HepG2 (cell line): ENCODE data around the gene TMEM135. TPM values are rescaled to one million over a fixed set of nuclear protein-coding genes. Genes with fewer than 3 reads are reported as not detected.

Experiments
- AHR ChIP-seq: IDR thresholded peaks from 2 replicates; pipeline ENCODE4 v1.6.1; 2018; ENCODE audit warnings: missing genetic modification reagents, missing compliant biosample characterization
- CEBPG ChIP-seq: IDR thresholded peaks from 2 replicates; pipeline ENCODE4 v1.6.1; 2016
- CENPX ChIP-seq: sonication (generic); formaldehyde crosslinking; IDR thresholded peaks from 2 replicates; pipeline ENCODE4 v1.9.0; 2021; ENCODE audit warnings: mild to moderate bottlenecking, missing genetic modification reagents, moderate library complexity
- EP300 ChIP-seq, 3 experiments: sonication (generic) in 1 of 3; formaldehyde crosslinking in 1 of 3; IDR thresholded peaks; 2 replicates each; pipeline versions ENCODE4 v1.5.1 to v1.6.1; 2011 to 2020; ENCODE audit warnings: low read depth in 2 of 3, low read length in 2 of 3, borderline replicate concordance in 1 of 3, improper control_type of control experiment in 1 of 3, mild to moderate bottlenecking in 1 of 3, missing genetic modification reagents in 1 of 3, moderate library complexity in 1 of 3
- FOXP4 ChIP-seq: sonication (generic); formaldehyde crosslinking; IDR thresholded peaks from 2 replicates; pipeline ENCODE4 v1.4.0; 2020; ENCODE audit warnings: missing genetic modification reagents
- HCFC1 ChIP-seq: fragments of 150-350 bp; IDR thresholded peaks from 2 replicates; pipeline ENCODE4 v1.6.1; 2014; ENCODE audit warnings: low read depth, low read length
- HOXA5 ChIP-seq: sonication (generic); formaldehyde crosslinking; IDR thresholded peaks from 2 replicates; pipeline ENCODE4 v1.4.0; 2020; ENCODE audit warnings: missing genetic modification reagents
- IKZF5 ChIP-seq: IDR thresholded peaks from 2 replicates; pipeline ENCODE4 v1.6.1; 2018; ENCODE audit warnings: missing genetic modification reagents, mild to moderate bottlenecking, missing compliant biosample characterization
- KDM5B ChIP-seq: sonication (generic); formaldehyde crosslinking; IDR thresholded peaks from 2 replicates; pipeline ENCODE4 v1.4.0; 2020; ENCODE audit warnings: missing genetic modification reagents, mild to moderate bottlenecking, borderline replicate concordance
- MIXL1 ChIP-seq: IDR thresholded peaks from 2 replicates; pipeline ENCODE4 v1.6.1; 2016
- MLXIP ChIP-seq: sonication (generic); formaldehyde crosslinking; IDR thresholded peaks from 2 replicates; pipeline ENCODE4 v1.9.0; 2021; ENCODE audit warnings: missing genetic modification reagents, borderline replicate concordance
- NKX3-1 ChIP-seq: sonication (generic); formaldehyde crosslinking; IDR thresholded peaks from 2 replicates; pipeline ENCODE4 v1.5.0; 2020; ENCODE audit warnings: missing genetic modification reagents
- SMYD3 ChIP-seq: sonication (generic); formaldehyde crosslinking; IDR thresholded peaks from 2 replicates; pipeline ENCODE4 v1.8.1; 2023; ENCODE audit warnings: mild to moderate bottlenecking, missing genetic modification reagents
- TARDBP ChIP-seq: sonication (generic); formaldehyde crosslinking; IDR thresholded peaks from 2 replicates; pipeline ENCODE4 v1.8.0; 2022; ENCODE audit warnings: mild to moderate bottlenecking, missing genetic modification reagents
- ZFX ChIP-seq: sonication (generic); formaldehyde crosslinking; IDR thresholded peaks from 2 replicates; pipeline ENCODE4 v1.4.0; 2020; ENCODE audit warnings: mild to moderate bottlenecking, low read depth, missing genetic modification reagents, moderate library complexity
- ZNF326 ChIP-seq: sonication (generic); formaldehyde crosslinking; IDR thresholded peaks from 2 replicates; pipeline ENCODE4 v1.4.0; 2020; ENCODE audit warnings: missing genetic modification reagents, borderline replicate concordance
- ZNF672 ChIP-seq: sonication (generic); formaldehyde crosslinking; IDR thresholded peaks from 2 replicates; pipeline ENCODE4 v1.8.1; 2022; ENCODE audit warnings: missing genetic modification reagents
- ZNF687 ChIP-seq: sonication (generic); formaldehyde crosslinking; IDR thresholded peaks from 2 replicates; pipeline ENCODE4 v1.5.1; 2020; ENCODE audit warnings: mild to moderate bottlenecking, missing genetic modification reagents, moderate library complexity
- polyA plus RNA-seq, 8 experiments: library from polyadenylated mRNA; depleted of rRNA in 3 of 8; stranded (reverse) in 7 of 8; unstranded in 1 of 8; fragments of >200 nt; fragmentation: Illumina TruSeq in 4 of 8; extraction: Trizol in 4 of 8; gene quantifications; 2 replicates each; pipeline versions ENCODE4 v1.2.1 to v1.2.3, GENCODE V29; 2011 to 2016; ENCODE audit warnings: low read depth in 4 of 8, missing spikeins in 1 of 8, mixed read lengths in 1 of 8; ENCODE audit not compliant: insufficient read depth in 1 of 8
- total RNA-seq, 5 experiments: library from RNA; depleted of rRNA; stranded (reverse); fragments of >200 nt; fragmentation: Illumina TruSeq; extraction: Trizol; gene quantifications; 2 replicates each; pipeline ENCODE4 v1.2.3, GENCODE V29; 2016; ENCODE audit warnings: low read depth in 1 of 5

Gene TMEM135
- total and polyA plus RNA-seq, 2 of the 13 experiments (the other 11 are each of a cell fraction or from before 2014, with no cell fraction given) = 36.6 to 88.9 TPM

- TF ChIP-seq AHR (CRISPR knock-in tag) (no peak), CENPX (CRISPR knock-in tag) (no peak), ZNF687 (no peak), HOXA5 (CRISPR knock-in tag) (no peak), ZNF672 (CRISPR knock-in tag) (no peak), IKZF5 (no peak; the same call in 1 of the 2 replicates), CEBPG (CRISPR knock-in tag) (no peak; the same call in 1 of the 2 replicates), KDM5B (CRISPR knock-in tag) (no peak), ZNF326 (CRISPR knock-in tag) (no peak), NKX3-1 (CRISPR knock-in tag) (peak; percentile 69), MIXL1 (CRISPR knock-in tag) (peak; percentile 96), ZFX (CRISPR knock-in tag) (no peak), EP300 (IDR thresholded peaks at IDR 0.05; ENCODE audit: low read depth in 2 of 2, low read length in 2 of 2) (peak in 1 of 2 experiments; percentile 64; a peak in 1 of 4 replicates), EP300 (CRISPR knock-in tag; IDR thresholded peaks at IDR 0.05; ENCODE audit: borderline replicate concordance) (no peak), TARDBP (peak; percentile 52; the same call in 1 of the 2 replicates), HCFC1 (no peak), FOXP4 (CRISPR knock-in tag) (peak; percentile 85), SMYD3 (CRISPR knock-in tag) (no peak), MLXIP (CRISPR knock-in tag) (no peak)
Measured at GRCh38 chr11:87128372-87128771, 90.6 kb downstream of the TMEM135 start (continued).
